ENCODE results near the gene ADM.

GRCh38 chr11:10295064-10295901, 9.6 kb upstream of the ADM start:
- TF ChIP-seq CTCF (IDR thresholded peaks at IDR 0.05; ENCODE audit: low read length) (no peak), EZH2 (IDR thresholded peaks at IDR 0.05; ENCODE audit: borderline replicate concordance, low read length) (no peak)
